H1 (cell line): ENCODE results near the gene ARID5B. TPM values are rescaled to one million over a fixed set of nuclear protein-coding genes. Genes with fewer than 3 reads are reported as not detected.

Source experiments
- CTCF ChIA-PET: fragments of 300-600 bp; sonication (Branson Sonifier 250); formaldehyde crosslinking; loops from one replicate; lab custom pipeline; 2021; ENCODE audit not compliant: partially characterized antibody; lab: Charles Lee
- POLR2A ChIA-PET: fragments of 300-600 bp; sonication (Branson Sonifier 250); formaldehyde crosslinking; loops from one replicate; lab custom pipeline; 2021; ENCODE audit warnings: inconsistent platforms; ENCODE audit not compliant: partially characterized antibody; lab: Charles Lee
- DNase-seq, 2 experiments: peaks; one replicate each; pipeline versions ENCODE4 v3.0.0 to v3.0.0-alpha.2; 2010 to 2022; ENCODE audit warnings: low spot score in 2 of 2, low read depth in 1 of 2, mixed read lengths in 1 of 2
- FAIRE-seq: peaks from 2 replicates; lab custom pipeline; 2011; peaks lifted over from hg19 to GRCh38; lab: Jason Lieb, UNC
- H2AFZ ChIP-seq: 2 replicates; pipeline ENCODE4 v1.8.1; 2012; ENCODE audit warnings: low read length, inconsistent platforms
- H2AK5ac ChIP-seq: 2 replicates; pipeline ENCODE4 v1.6.1; 2013; ENCODE audit warnings: low read depth, low read length
- H2BK120ac ChIP-seq: replicated peaks from 2 replicates; pipeline ENCODE3; 2013; ENCODE audit warnings: low read depth, low read length, inconsistent platforms
- H2BK12ac ChIP-seq: 2 replicates; pipeline ENCODE4 v1.6.1; 2013; ENCODE audit warnings: low read depth, low read length
- H2BK15ac ChIP-seq: 2 replicates; pipeline ENCODE4 v1.6.1; 2013; ENCODE audit warnings: low read length
- H2BK20ac ChIP-seq: 2 replicates; pipeline ENCODE4 v1.6.1; 2013; ENCODE audit warnings: low read length
- H2BK5ac ChIP-seq: 2 replicates; pipeline ENCODE4 v1.6.1; 2013; ENCODE audit warnings: low read depth, low read length
- H3K14ac ChIP-seq: 2 replicates; pipeline ENCODE4 v1.6.1; 2013; ENCODE audit warnings: inconsistent platforms; ENCODE audit not compliant: insufficient read length
- H3K18ac ChIP-seq: 2 replicates; pipeline ENCODE4 v1.6.1; 2013; ENCODE audit warnings: low read length; ENCODE audit errors: extremely low read depth
- H3K23ac ChIP-seq: 2 replicates; pipeline ENCODE4 v1.6.1; 2013; ENCODE audit warnings: inconsistent platforms; ENCODE audit not compliant: insufficient read length
- H3K23me2 ChIP-seq: 2 replicates; pipeline ENCODE4 v1.6.1; 2013; ENCODE audit warnings: low read depth, low read length
- H3K27ac ChIP-seq: 2 replicates; pipeline ENCODE4 v1.6.1; 2011; ENCODE audit warnings: low read depth, low read length, inconsistent platforms
- H3K27me3 ChIP-seq, 4 experiments: replicated peaks in 1 of 4; 1 replicate in 1 of 4; 2 replicates in 3 of 4; pipeline versions ENCODE4 v1.6.1 to v1.8.1; 2011 to 2013; ENCODE audit warnings: low read length in 3 of 4, mild to moderate bottlenecking in 3 of 4, inconsistent platforms in 2 of 4, mixed read lengths in 2 of 4, moderate library complexity in 1 of 4; ENCODE audit not compliant: control insufficient read depth in 3 of 4, insufficient read depth in 3 of 4; ENCODE audit errors: extremely low read depth in 1 of 4
- H3K36me3 ChIP-seq, 4 experiments: 2 replicates each; pipeline versions ENCODE4 v1.6.1 to v1.8.1; 2011 to 2013; ENCODE audit warnings: mild to moderate bottlenecking in 4 of 4, low read length in 3 of 4, moderate library complexity in 2 of 4, control low read depth in 1 of 4, inconsistent platforms in 1 of 4; ENCODE audit not compliant: insufficient read depth in 4 of 4, control insufficient read depth in 2 of 4
- H3K4ac ChIP-seq: replicated peaks from 2 replicates; pipeline ENCODE3; 2013; ENCODE audit warnings: low read length, low read depth, mixed read lengths, inconsistent platforms; ENCODE audit not compliant: insufficient read length
- H3K4me1 ChIP-seq, 4 experiments: replicated peaks in 1 of 4; 1 replicate in 1 of 4; 2 replicates in 3 of 4; pipeline versions ENCODE4 v1.6.1 to v1.8.1; 2011 to 2013; ENCODE audit warnings: low read length in 3 of 4, inconsistent platforms in 2 of 4, mixed read lengths in 1 of 4; ENCODE audit not compliant: insufficient read depth in 4 of 4, control insufficient read depth in 3 of 4
- H3K4me2 ChIP-seq, 2 experiments: 2 replicates each; pipeline versions ENCODE4 v1.6.1 to v1.8.1; 2011 to 2013; ENCODE audit warnings: low read depth in 2 of 2, low read length in 2 of 2, control low read depth in 1 of 2, inconsistent platforms in 1 of 2, mild to moderate bottlenecking in 1 of 2; ENCODE audit not compliant: insufficient read depth in 1 of 2
- H3K4me3 ChIP-seq, 4 experiments: fragments of 200-600, 300-600 bp in 1 of 4; sonication (generic), shearing (Covaris generic), sonication (Bioruptor Twin) in 1 of 4; 2 replicates each; pipeline versions ENCODE4 v1.5.1 to v1.8.1; 2011 to 2016; ENCODE audit warnings: low read length in 4 of 4, low read depth in 3 of 4, control low read depth in 2 of 4, inconsistent platforms in 2 of 4, mild to moderate bottlenecking in 2 of 4, mixed read lengths in 1 of 4, moderate library complexity in 1 of 4; ENCODE audit not compliant: insufficient read depth in 2 of 4; ENCODE audit errors: extremely low read depth in 1 of 4
- H3K56ac ChIP-seq: replicated peaks from 2 replicates; pipeline ENCODE3; 2013; ENCODE audit warnings: low read depth, mild to moderate bottlenecking, mixed read lengths, low read length, inconsistent platforms; ENCODE audit not compliant: insufficient read length
- H3K79me1 ChIP-seq: 2 replicates; pipeline ENCODE4 v1.6.1; 2013; ENCODE audit warnings: low read depth, low read length, control low read depth
- H3K79me2 ChIP-seq, 2 experiments: 2 replicates each; pipeline versions ENCODE4 v1.6.1 to v1.8.1; 2012 to 2013; ENCODE audit warnings: low read length in 2 of 2, mild to moderate bottlenecking in 2 of 2, inconsistent platforms in 1 of 2; ENCODE audit not compliant: insufficient read depth in 2 of 2, control insufficient read depth in 1 of 2
- H3K9ac ChIP-seq, 4 experiments: replicated peaks in 1 of 4; 1 replicate in 1 of 4; 2 replicates in 3 of 4; pipeline versions ENCODE4 v1.6.1 to v1.8.1; 2011 to 2013; ENCODE audit warnings: low read depth in 3 of 4, low read length in 3 of 4, control low read depth in 2 of 4, mild to moderate bottlenecking in 2 of 4, moderate library complexity in 2 of 4, inconsistent platforms in 1 of 4; ENCODE audit errors: extremely low read depth in 1 of 4
- H3K9me3 ChIP-seq, 2 experiments: 2 replicates each; pipeline versions ENCODE4 v1.6.1 to v1.8.1; 2012 to 2013; ENCODE audit warnings: mild to moderate bottlenecking in 2 of 2, moderate library complexity in 2 of 2, control low read depth in 1 of 2, inconsistent platforms in 1 of 2, low read depth in 1 of 2, low read length in 1 of 2, mixed read lengths in 1 of 2; ENCODE audit not compliant: insufficient read depth in 2 of 2
- H4K20me1 ChIP-seq, 2 experiments: replicated peaks in 1 of 2; 2 replicates each; pipeline versions ENCODE3 to v1.8.1; 2011 to 2013; ENCODE audit warnings: inconsistent platforms in 2 of 2, low read length in 2 of 2, mild to moderate bottlenecking in 1 of 2; ENCODE audit not compliant: insufficient read depth in 2 of 2, control insufficient read depth in 1 of 2
- H4K5ac ChIP-seq: 2 replicates; pipeline ENCODE4 v1.6.1; 2013; ENCODE audit warnings: low read length, low read depth, mixed read lengths, inconsistent platforms; ENCODE audit not compliant: insufficient read length
- H4K8ac ChIP-seq: 2 replicates; pipeline ENCODE4 v1.8.0; 2013; ENCODE audit warnings: mild to moderate bottlenecking, moderate library complexity, low read length, inconsistent platforms; ENCODE audit not compliant: insufficient read depth; ENCODE audit errors: extremely low read depth
- H4K91ac ChIP-seq: replicated peaks from 2 replicates; pipeline ENCODE3; 2013; ENCODE audit warnings: low read length, mixed read lengths, inconsistent platforms; ENCODE audit not compliant: insufficient read length
- ATF3 ChIP-seq: IDR thresholded peaks from 2 replicates; pipeline ENCODE4 v1.6.1; 2011; ENCODE audit warnings: low read depth, mild to moderate bottlenecking, low read length; ENCODE audit not compliant: insufficient read depth
- BACH1 ChIP-seq: IDR thresholded peaks from 2 replicates; pipeline ENCODE4 v1.6.1; 2012; ENCODE audit warnings: low read length, improper control_type of control experiment
- CEBPB ChIP-seq: IDR thresholded peaks from 2 replicates; pipeline ENCODE4 v1.6.1; 2012; ENCODE audit warnings: low read depth, low read length
- HDAC2 ChIP-seq, 2 experiments: fragments of 300-600 bp in 1 of 2; sonication (generic) in 1 of 2; IDR thresholded peaks; 2 replicates each; pipeline ENCODE4 v1.6.1; 2011 to 2012; ENCODE audit warnings: low read depth in 2 of 2, low read length in 2 of 2, mild to moderate bottlenecking in 2 of 2, moderate library complexity in 2 of 2, borderline replicate concordance in 1 of 2, inconsistent platforms in 1 of 2
- JUND ChIP-seq: IDR thresholded peaks from 2 replicates; pipeline ENCODE4 v1.6.1; 2011; ENCODE audit warnings: mild to moderate bottlenecking, improper control_type of control experiment, low read length
- KDM4A ChIP-seq: IDR thresholded peaks from one replicate; pipeline ENCODE4 v1.7.1; 2012; ENCODE audit warnings: low read depth, mild to moderate bottlenecking, moderate library complexity, low read length, inconsistent platforms; ENCODE audit not compliant: severe bottlenecking
- KDM5A ChIP-seq: fragments of 200-600 bp; IDR thresholded peaks from 2 replicates; pipeline ENCODE4 v1.7.1; 2012; ENCODE audit warnings: mild to moderate bottlenecking, low read length, inconsistent platforms, mixed read lengths
- MAX ChIP-seq: IDR thresholded peaks from 2 replicates; pipeline ENCODE4 v1.6.1; 2012; ENCODE audit warnings: inconsistent platforms
- NRF1 ChIP-seq: IDR thresholded peaks from 2 replicates; pipeline ENCODE4 v1.6.1; 2011; ENCODE audit warnings: mild to moderate bottlenecking, low read depth, low read length, improper control_type of control experiment
- POLR2AphosphoS5 ChIP-seq: IDR thresholded peaks from 2 replicates; pipeline ENCODE4 v1.6.1; 2011; ENCODE audit warnings: low read depth, low read length
- RBBP5 ChIP-seq: IDR thresholded peaks from 2 replicates; pipeline ENCODE4 v1.7.1; 2012; ENCODE audit warnings: low read depth, mild to moderate bottlenecking, inconsistent platforms, low read length, moderate library complexity, borderline replicate concordance
- RFX5 ChIP-seq: IDR thresholded peaks from 2 replicates; pipeline ENCODE4 v1.6.1; 2011; ENCODE audit warnings: low read depth, low read length, improper control_type of control experiment, borderline replicate concordance
- SP4 ChIP-seq: IDR thresholded peaks from 2 replicates; pipeline ENCODE4 v1.6.1; 2012; ENCODE audit warnings: low read length, inconsistent platforms
- SUZ12 ChIP-seq: fragments of 200-600 bp; sonication (generic); IDR thresholded peaks from 2 replicates; pipeline ENCODE4 v1.6.1; 2012; ENCODE audit warnings: mild to moderate bottlenecking, inconsistent platforms, low read length, moderate library complexity, mixed read lengths
- TEAD4 ChIP-seq: IDR thresholded peaks from 2 replicates; pipeline ENCODE4 v1.6.1; 2012; ENCODE audit warnings: low read depth, low read length, inconsistent platforms, mixed read lengths
- WGBS, 2 experiments: shearing (Covaris generic) in 1 of 2; methylation state at CpG; one replicate each; pipeline versions ENCODE4 v1.1.6 to v1.1.7; 2013 to 2015; ENCODE audit warnings: low lambda C conversion rate in 2 of 2, mixed read lengths in 2 of 2, inconsistent platforms in 1 of 2, low coverage in 1 of 2, missing lambda C conversion rate in 1 of 2; ENCODE audit not compliant: insufficient replicate concordance in 2 of 2, insufficient coverage in 1 of 2, insufficient read length in 1 of 2; ENCODE audit errors: extremely low coverage in 1 of 2, missing lambda C conversion rate in 1 of 2; 5-methylcytosine and 5-hydroxymethylcytosine counted together
- polyA plus RNA-seq, 7 experiments: library from polyadenylated mRNA; depleted of rRNA in 3 of 7; stranded (reverse) in 5 of 7; unstranded in 2 of 7; fragments of >200 nt in 5 of 7; fragments of 200-250 nt in 2 of 7; gene quantifications; 1 replicate in 5 of 7; 2 replicates in 1 of 7; 4 replicates in 1 of 7; pipeline versions ENCODE4 v1.2.1 to v1.2.3, GENCODE V29; 2011 to 2013; ENCODE audit warnings: missing spikeins in 2 of 7, mixed read lengths in 2 of 7
- total RNA-seq: library from RNA; stranded (reverse); fragmentation: NEBNext Ultra II Directional; extraction: Animal tissue kit (Norgen Biotek cat#: 25700); gene quantifications from 2 replicates; pipeline ENCODE4 v1.2.1, GENCODE V29; 2021

ARID5B gene
- total and polyA plus RNA-seq, 2 of the 8 experiments (the other 6 are each of a cell fraction or from before 2014, with no cell fraction given), result 0.21 to 1.1 TPM

DNA sequence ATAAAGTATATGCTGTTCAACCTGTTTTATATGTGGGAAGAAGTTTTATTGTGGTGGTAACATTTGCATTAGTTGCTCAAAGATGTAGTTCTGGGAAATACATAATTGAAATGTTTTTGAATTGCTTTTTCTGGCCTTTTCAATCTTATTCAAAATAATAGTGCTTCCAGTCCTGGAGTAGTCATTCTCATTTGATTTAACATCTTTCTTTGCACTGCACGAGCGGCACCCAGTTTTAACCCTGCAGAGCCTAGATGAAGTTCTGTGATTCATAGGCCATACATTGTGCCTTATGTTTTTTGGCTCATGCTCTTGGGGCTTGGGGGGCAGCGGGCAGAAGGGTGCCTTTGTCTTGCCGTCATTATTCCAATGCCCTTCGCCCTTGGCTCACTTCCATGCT is 9.9 kb downstream of the ARID5B start:
- Histone ChIP-seq H2BK5ac (no peak overlapping the region), H3K4me1 (no peaks in the 10 kb centered on the region), H3K79me2 (no peaks in the 10 kb centered on the region), H3K9ac (no peak overlapping the region), H3K23ac (no peak overlapping the region), H2BK15ac (no peak overlapping the region), H4K5ac (no peak overlapping the region), H3K79me1 (no peaks in the 10 kb centered on the region), H3K27ac (no peak overlapping the region), H2BK12ac (no peak overlapping the region), H2BK20ac (no peak overlapping the region), H4K20me1 (no peaks in the 10 kb centered on the region), H3K56ac (no peak overlapping the region), H3K18ac (no peak overlapping the region), H3K36me3 (no peaks in the 10 kb centered on the region), H2BK120ac (no peak overlapping the region), H3K27me3 (no peaks in the 10 kb centered on the region), H3K4ac (no peak overlapping the region), H2AFZ (no peak overlapping the region), H3K14ac (no peak overlapping the region), H4K91ac (no peak overlapping the region), H3K23me2 (no peaks in the 10 kb centered on the region), H4K8ac (no peak overlapping the region), H2AK5ac (no peak overlapping the region), H3K4me3 (no peak overlapping the region), H3K4me2 (no peak overlapping the region), H3K9me3 (no peaks in the 10 kb centered on the region)
- DNase-seq (no peak), FAIRE-seq (no peak)
- CTCF ChIA-PET, result interaction anchor here (0.7 kb wide), 1 partner anchor 9 kb away, joined by 3 read pairs; no protein-coding TSS in a partner anchor
- 91% methylated on average over 5 of the region's 5 CpGs; no CpG with 5 or more reads in 1 of the 2 experiments for WGBS, 2 experiments
- POLR2A ChIA-PET, result no interaction called here
- no peak for TF ChIP-seq SUZ12
- no peak for TF ChIP-seq RFX5
- no peak for TF ChIP-seq TEAD4
- TF ChIP-seq SP4, result no peak
- no peak for TF ChIP-seq POLR2AphosphoS5
- TF ChIP-seq BACH1, result no peak
- no peak for TF ChIP-seq KDM5A
- no peak for TF ChIP-seq HDAC2 (IDR thresholded peaks at IDR 0.05; ENCODE audit: borderline replicate concordance in 1 of 2, low read depth in 2 of 2, low read length in 2 of 2)
- TF ChIP-seq JUND, result no peak
- TF ChIP-seq NRF1, result no peak
- TF ChIP-seq MAX, result no peak
- TF ChIP-seq RBBP5, result no peak
- no peak for TF ChIP-seq ATF3
- no peak for TF ChIP-seq KDM4A
- TF ChIP-seq CEBPB, result no peak
